NOMO-1 (cell line): Measurements from ENCODE around the gene SGSM1.

ENCODE experiments used
- DNase-seq, 2 experiments: peaks; one replicate each; lab custom pipeline; 2025; ENCODE audit not compliant: unreplicated experiment in 2 of 2; lab: John Stamatoyannopoulos, UW

Gene SGSM1, protein sequence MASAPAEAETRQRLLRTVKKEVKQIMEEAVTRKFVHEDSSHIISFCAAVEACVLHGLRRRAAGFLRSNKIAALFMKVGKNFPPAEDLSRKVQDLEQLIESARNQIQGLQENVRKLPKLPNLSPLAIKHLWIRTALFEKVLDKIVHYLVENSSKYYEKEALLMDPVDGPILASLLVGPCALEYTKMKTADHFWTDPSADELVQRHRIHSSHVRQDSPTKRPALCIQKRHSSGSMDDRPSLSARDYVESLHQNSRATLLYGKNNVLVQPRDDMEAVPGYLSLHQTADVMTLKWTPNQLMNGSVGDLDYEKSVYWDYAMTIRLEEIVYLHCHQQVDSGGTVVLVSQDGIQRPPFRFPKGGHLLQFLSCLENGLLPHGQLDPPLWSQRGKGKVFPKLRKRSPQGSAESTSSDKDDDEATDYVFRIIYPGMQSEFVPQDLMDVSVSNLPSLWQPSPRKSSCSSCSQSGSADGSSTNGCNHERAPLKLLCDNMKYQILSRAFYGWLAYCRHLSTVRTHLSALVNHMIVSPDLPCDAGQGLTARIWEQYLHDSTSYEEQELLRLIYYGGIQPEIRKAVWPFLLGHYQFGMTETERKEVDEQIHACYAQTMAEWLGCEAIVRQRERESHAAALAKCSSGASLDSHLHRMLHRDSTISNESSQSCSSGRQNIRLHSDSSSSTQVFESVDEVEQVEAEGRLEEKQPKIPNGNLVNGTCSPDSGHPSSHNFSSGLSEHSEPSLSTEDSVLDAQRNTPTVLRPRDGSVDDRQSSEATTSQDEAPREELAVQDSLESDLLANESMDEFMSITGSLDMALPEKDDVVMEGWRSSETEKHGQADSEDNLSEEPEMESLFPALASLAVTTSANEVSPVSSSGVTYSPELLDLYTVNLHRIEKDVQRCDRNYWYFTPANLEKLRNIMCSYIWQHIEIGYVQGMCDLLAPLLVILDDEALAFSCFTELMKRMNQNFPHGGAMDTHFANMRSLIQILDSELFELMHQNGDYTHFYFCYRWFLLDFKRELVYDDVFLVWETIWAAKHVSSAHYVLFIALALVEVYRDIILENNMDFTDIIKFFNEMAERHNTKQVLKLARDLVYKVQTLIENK

DNA sequence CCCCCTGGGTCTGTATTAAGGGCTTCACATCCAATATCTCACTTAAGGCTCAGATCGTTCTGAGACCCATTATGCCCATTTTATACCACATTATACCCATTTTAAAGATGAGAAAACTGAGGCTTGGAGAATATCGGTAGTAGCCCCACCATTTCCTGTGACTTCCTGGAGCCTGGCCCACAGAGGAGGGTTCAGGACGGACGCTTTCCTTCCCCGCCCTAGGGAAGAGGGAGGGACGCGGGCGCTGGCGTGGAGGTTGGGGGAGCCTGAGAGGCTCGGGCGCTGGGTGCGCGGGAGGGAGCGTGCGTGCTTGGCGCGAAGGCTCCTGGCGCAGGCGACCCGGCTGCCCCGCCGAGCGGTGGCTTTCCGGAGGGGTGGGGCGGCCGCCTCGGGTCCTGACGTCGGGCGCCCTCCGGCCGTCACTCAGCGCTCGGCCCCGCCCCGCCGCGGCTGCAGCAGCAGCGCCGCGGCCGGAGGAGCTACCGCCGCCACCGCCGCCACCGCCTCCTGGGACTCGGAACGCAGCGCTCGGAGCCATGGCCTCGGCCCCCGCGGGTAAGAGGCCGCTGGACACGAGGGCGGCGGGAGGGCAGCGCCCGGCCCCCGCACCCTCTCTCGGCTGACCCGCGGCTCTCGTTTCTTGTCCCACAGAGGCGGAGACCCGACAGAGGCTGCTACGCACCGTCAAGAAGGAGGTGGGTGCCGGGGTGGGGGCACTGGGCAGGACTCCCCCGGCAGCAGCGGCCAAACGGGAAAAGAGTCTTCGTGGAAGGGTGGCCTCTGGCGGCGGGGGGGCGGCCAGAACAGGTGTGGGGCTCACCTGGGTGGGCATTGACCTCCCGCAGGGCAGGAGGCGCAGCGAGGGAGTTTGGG, at the start of gene SGSM1:
SGSM1 (plus strand) TSS at position 422 of the 873 bp plus-strand sequence; CDS start at position 537, 115 bp downstream.
- DNase-seq, result peak; percentile 56 to 73

DNA sequence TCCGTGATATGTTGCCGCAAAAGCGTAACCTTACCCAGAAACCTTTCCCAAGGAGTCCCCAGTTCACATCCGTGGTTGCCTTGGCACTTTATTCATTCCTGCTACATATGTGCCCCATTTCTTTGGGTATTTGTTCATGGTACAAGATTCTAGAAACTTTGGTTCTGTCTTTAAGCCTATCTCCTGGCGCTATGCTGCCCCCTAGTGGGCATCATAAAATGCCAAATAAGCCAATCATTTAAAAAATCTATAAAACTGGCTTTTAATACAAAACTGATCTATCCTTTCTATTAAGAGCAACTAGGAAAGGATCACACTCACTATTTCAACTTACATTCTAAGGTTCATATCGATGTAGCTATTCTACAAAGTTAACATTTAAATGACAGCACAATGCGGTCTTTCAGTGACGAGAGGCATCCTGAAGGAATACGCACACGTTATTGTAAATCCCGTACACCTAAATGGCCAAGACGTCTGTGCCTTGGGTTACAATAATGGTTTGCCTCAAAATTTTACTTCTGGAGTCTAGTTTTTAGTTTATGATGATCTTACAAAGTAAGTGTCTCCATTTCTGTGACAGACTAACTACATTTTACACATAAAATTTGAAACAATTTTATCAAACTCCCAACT, 47.7 kb upstream of the SGSM1 start:
- DNase-seq, result peak in 1 of 2 experiments; percentile 32

- no peak for DNase-seq
These were observed 46.2 kb upstream of the SGSM1 start for GRCh38 chr22:24759765-24760164.

DNA sequence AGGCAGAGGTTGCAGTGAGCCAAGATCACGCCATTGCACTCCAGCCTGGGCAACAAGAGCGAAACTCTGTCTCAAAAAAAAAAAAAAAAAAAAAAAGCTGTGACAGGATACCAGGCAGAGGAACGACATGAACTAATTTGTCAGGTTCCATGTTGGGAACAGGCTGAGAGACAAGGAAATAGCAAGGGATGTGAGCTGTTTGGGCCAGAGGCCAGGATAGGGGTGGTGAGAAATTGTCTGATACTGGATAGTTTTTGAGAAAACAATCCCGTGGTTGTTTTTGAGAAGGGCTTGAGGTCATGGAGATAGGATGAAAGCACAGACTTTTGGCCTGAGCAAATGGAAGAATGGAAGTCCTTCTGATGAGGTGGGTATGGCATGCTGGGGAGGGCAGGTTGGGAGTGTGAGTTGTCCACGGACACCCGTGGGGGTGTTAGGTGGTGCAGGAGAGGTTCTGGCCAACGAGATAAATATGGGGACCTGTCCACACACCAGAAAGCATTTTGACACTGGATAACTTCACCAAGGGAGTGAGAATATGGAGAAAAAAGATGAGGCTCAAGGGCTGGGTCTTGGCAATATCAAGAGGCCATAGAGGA, 45.2 kb upstream of the SGSM1 start:
- DNase-seq, result no peak

DNA sequence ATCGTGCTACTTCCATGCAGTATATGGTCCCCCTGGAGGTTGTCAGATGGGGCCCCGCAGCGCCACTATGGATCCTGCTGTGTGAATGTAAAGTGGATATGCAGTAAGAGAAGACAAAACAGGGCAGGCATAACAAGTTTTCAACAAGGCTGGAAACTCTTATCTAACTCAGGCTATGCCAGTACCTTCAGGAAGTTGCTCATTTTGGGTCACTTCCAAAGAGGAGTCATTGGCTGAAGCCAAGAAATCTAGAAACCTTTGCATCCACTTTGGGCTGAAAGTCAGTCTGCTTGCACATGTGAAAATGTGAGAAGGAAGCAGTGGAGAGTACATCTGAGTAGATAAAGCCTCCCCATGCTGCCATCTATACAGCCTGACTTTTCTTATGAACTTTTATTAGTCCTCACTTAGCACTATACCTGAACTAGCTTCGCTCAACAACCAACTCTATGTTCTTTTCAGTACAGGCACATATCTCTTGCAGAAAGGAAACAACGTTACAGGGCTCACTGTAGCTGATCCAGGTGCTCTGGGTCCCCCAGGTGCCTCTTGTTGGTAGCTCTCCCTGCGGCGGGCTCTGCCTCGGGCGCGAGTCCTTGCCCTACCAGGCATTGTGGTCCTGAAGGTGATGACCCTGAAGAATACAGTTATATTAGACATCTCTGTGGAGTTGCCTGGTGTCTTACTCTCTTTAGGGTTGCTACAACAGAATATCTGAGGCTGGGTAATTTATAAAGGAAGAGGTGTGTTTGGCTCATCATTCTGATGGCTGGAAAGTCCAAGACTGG, 43.9 kb upstream of the SGSM1 start:
- no peak for DNase-seq

GRCh38 chr22:24763872-24764485, 42.0 kb upstream of the SGSM1 start:
- DNase-seq, result no peak

GRCh38 chr22:24765166-24765565, 40.8 kb upstream of the SGSM1 start:
- no peak for DNase-seq

- peak in 1 of 2 experiments; percentile 21 for DNase-seq
These were observed 37.3 kb upstream of the SGSM1 start for GRCh38 chr22:24768537-24769374.

- DNase-seq, result no peak
These were observed 33.4 kb upstream of the SGSM1 start for GRCh38 chr22:24772493-24773220.

DNA sequence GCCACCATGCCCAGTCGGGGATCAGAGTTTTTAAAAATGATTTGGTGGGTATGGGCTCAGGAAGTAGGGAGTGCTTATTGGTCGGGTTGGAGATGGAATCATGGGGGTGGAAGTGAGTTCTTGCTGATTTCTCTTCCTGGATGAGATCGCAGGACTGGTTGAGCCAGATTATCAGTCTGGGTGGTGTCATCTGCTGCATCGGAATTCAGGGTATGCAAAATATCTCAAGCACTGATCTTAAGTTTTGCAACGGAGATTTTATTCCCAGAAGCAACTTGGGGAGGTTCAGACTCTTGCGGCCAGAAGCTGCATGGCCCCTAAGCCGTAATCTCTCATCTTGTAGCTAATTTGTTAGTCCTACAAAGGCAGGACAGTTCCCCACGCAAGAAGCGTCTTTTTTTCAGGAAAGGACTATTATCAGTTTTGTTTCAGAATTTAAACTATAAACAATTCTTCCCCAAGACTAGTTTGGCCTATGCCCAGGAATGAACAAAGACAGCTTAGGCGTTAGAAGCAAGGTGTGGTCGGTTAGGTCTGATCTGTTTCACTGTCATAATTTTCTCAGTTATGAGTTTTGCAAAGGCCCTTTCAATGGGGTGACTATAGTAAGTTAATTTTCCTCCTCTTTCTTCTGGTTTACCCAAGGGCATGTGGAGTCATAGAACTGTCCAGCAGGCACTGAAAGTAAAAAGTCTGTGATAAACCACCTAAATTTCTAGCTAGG, 30.1 kb upstream of the SGSM1 start:
- no peak for DNase-seq

DNA sequence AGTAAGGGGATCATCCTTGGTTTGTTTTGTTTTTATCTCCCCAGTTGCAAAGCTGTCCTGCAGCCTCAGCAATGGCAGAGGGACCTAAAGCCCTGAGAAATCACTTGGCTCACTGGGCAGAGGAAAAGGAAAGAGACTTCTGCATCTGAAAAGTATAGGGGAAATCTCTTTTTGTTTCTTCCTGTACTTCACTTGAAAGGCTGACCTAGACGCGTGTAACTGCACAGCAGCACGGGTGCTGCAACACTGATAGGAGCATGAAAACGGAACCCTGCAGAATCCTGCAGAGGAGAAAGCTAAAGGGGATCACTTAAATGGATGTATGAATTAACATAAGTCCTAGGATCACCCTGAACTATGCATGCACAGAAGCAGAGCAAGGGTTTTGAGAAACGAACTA, 29.5 kb upstream of the SGSM1 start:
- DNase-seq, result no peak

GRCh38 chr22:24789516-24789915, 16.5 kb upstream of the SGSM1 start:
- DNase-seq, result no peak

GRCh38 chr22:24791362-24791761, 14.6 kb upstream of the SGSM1 start:
- no peak for DNase-seq

DNA sequence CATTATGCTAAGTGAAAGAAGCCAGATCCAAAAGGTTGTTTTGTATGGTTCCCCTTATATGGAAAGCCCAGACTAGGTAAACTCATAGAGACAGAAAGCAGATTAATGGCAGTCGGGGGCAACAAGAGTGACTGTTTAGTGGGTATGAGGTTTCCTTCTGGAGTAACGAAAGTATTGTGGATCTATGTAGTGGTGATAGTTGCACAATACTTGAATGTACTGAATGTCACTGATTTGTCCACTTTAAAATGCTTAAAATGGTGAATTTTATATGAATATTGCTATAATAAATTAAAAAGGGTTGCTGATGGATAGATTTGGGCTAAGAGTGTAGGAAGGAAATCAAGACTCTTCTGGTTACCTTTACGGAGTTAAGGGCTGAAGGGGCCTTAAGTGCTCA, 10.0 kb upstream of the SGSM1 start:
- DNase-seq, result no peak

GRCh38 chr22:24796860-24797259, 9.2 kb upstream of the SGSM1 start:
- DNase-seq, result no peak

GRCh38 chr22:24801901-24802465, 4.0 kb upstream of the SGSM1 start:
- no peak for DNase-seq
